ENCODE data around the gene HDGF.

HDGF gene

GRCh38 chr1:156751451-156751756 is at the start of gene HDGF:
TSS of gene HDGF (minus strand) at chr1:156751675. CDS start at chr1:156751429, 246 bp downstream.
- H3K36me3 ChIP-seq (ENCODE audit: control insufficient read depth, insufficient read depth, low read length), result peaks cover 4% of the 10 kb centered on the region; the same call in 1 of the 2 replicates
- peaks cover 42% of the 10 kb centered on the region for H3K4me1 ChIP-seq (ENCODE audit: control insufficient read depth, insufficient read depth, low read length)
- H3K9ac ChIP-seq (ENCODE audit: low read depth, low read length), result peak within 1 kb of the TSS; percentile 94
- no peaks in the 10 kb centered on the region for H3K27me3 ChIP-seq (ENCODE audit: control insufficient read depth, insufficient read depth, low read length)
- peak within 1 kb of the TSS; percentile 100 for H3K27ac ChIP-seq (ENCODE audit: low read depth, low read length)
- H3K9me3 ChIP-seq (ENCODE audit: control insufficient read depth, insufficient read depth, low read length), result no peaks in the 10 kb centered on the region
- H3K4me3 ChIP-seq (ENCODE audit: low read depth, low read length), result peak within 1 kb of the TSS; percentile 96

- no peak overlapping the region for H3K27ac ChIP-seq (ENCODE audit: low read depth, low read length)
Observed at GRCh38 chr1:156797212-156797871, 45.9 kb upstream of the HDGF start.

GRCh38 chr1:156796340-156797097 is 45.0 kb upstream of the HDGF start:
- Histone ChIP-seq H3K27ac (ENCODE audit: low read depth, low read length) (no peak overlapping the region), H3K36me3 (ENCODE audit: control insufficient read depth, insufficient read depth, low read length) (peaks cover 99% of the 10 kb centered on the region), H3K9ac (ENCODE audit: low read depth, low read length) (no peak overlapping the region)

More at GRCh38 chr1:156797212-156797871, 45.9 kb upstream of the HDGF start:
- Histone ChIP-seq H3K9me3 (ENCODE audit: control insufficient read depth, insufficient read depth, low read length) (no peaks in the 10 kb centered on the region), H3K4me3 (ENCODE audit: low read depth, low read length) (no peak overlapping the region), H3K36me3 (ENCODE audit: control insufficient read depth, insufficient read depth, low read length) (peaks cover 94% of the 10 kb centered on the region), H3K27me3 (ENCODE audit: control insufficient read depth, insufficient read depth, low read length) (no peaks in the 10 kb centered on the region), H3K9ac (ENCODE audit: low read depth, low read length) (no peak overlapping the region), H3K4me1 (ENCODE audit: control insufficient read depth, insufficient read depth, low read length) (no peaks in the 10 kb centered on the region)

GRCh38 chr1:156795787-156796186 is 44.3 kb upstream of the HDGF start:
- Histone ChIP-seq H3K9ac (ENCODE audit: low read depth, low read length) (no peak overlapping the region), H3K36me3 (ENCODE audit: control insufficient read depth, insufficient read depth, low read length) (peaks cover 99% of the 10 kb centered on the region), H3K9me3 (ENCODE audit: control insufficient read depth, insufficient read depth, low read length) (no peaks in the 10 kb centered on the region)

More at GRCh38 chr1:156796340-156797097, 45.0 kb upstream of the HDGF start:
- Histone ChIP-seq H3K27me3 (ENCODE audit: control insufficient read depth, insufficient read depth, low read length) (no peaks in the 10 kb centered on the region), H3K4me3 (ENCODE audit: low read depth, low read length) (no peak overlapping the region), H3K4me1 (ENCODE audit: control insufficient read depth, insufficient read depth, low read length) (no peaks in the 10 kb centered on the region), H3K9me3 (ENCODE audit: control insufficient read depth, insufficient read depth, low read length) (no peaks in the 10 kb centered on the region)

GRCh38 chr1:156795374-156795733 is 43.9 kb upstream of the HDGF start:
- peaks cover 99% of the 10 kb centered on the region for H3K36me3 ChIP-seq (ENCODE audit: control insufficient read depth, insufficient read depth, low read length)
- no peaks in the 10 kb centered on the region for H3K9me3 ChIP-seq (ENCODE audit: control insufficient read depth, insufficient read depth, low read length)
- no peak overlapping the region for H3K9ac ChIP-seq (ENCODE audit: low read depth, low read length)
- no peak overlapping the region for H3K4me3 ChIP-seq (ENCODE audit: low read depth, low read length)
- H3K27me3 ChIP-seq (ENCODE audit: control insufficient read depth, insufficient read depth, low read length), result no peaks in the 10 kb centered on the region
- no peaks in the 10 kb centered on the region for H3K4me1 ChIP-seq (ENCODE audit: control insufficient read depth, insufficient read depth, low read length)
- H3K27ac ChIP-seq (ENCODE audit: low read depth, low read length), result no peak overlapping the region

More at GRCh38 chr1:156795787-156796186, 44.3 kb upstream of the HDGF start:
- Histone ChIP-seq H3K4me1 (ENCODE audit: control insufficient read depth, insufficient read depth, low read length) (no peaks in the 10 kb centered on the region), H3K4me3 (ENCODE audit: low read depth, low read length) (no peak overlapping the region), H3K27me3 (ENCODE audit: control insufficient read depth, insufficient read depth, low read length) (no peaks in the 10 kb centered on the region), H3K27ac (ENCODE audit: low read depth, low read length) (no peak overlapping the region)

- Histone ChIP-seq H3K27me3 (ENCODE audit: control insufficient read depth, insufficient read depth, low read length) (no peaks in the 10 kb centered on the region), H3K36me3 (ENCODE audit: control insufficient read depth, insufficient read depth, low read length) (peaks cover 98% of the 10 kb centered on the region), H3K4me3 (ENCODE audit: low read depth, low read length) (no peak overlapping the region), H3K27ac (ENCODE audit: low read depth, low read length) (no peak overlapping the region), H3K9me3 (ENCODE audit: control insufficient read depth, insufficient read depth, low read length) (no peaks in the 10 kb centered on the region), H3K4me1 (ENCODE audit: control insufficient read depth, insufficient read depth, low read length) (no peaks in the 10 kb centered on the region), H3K9ac (ENCODE audit: low read depth, low read length) (no peak overlapping the region)
Observed at GRCh38 chr1:156794506-156795373, 43.3 kb upstream of the HDGF start.

- Histone ChIP-seq H3K4me1 (ENCODE audit: control insufficient read depth, insufficient read depth, low read length) (no peaks in the 10 kb centered on the region), H3K9ac (ENCODE audit: low read depth, low read length) (no peak overlapping the region), H3K4me3 (ENCODE audit: low read depth, low read length) (no peak overlapping the region), H3K36me3 (ENCODE audit: control insufficient read depth, insufficient read depth, low read length) (peaks cover 82% of the 10 kb centered on the region), H3K9me3 (ENCODE audit: control insufficient read depth, insufficient read depth, low read length) (no peaks in the 10 kb centered on the region), H3K27me3 (ENCODE audit: control insufficient read depth, insufficient read depth, low read length) (no peaks in the 10 kb centered on the region), H3K27ac (ENCODE audit: low read depth, low read length) (no peak overlapping the region)
Observed at GRCh38 chr1:156789621-156790318, 38.3 kb upstream of the HDGF start.

- Histone ChIP-seq H3K27ac (ENCODE audit: low read depth, low read length) (no peak overlapping the region), H3K9ac (ENCODE audit: low read depth, low read length) (no peak overlapping the region), H3K27me3 (ENCODE audit: control insufficient read depth, insufficient read depth, low read length) (no peaks in the 10 kb centered on the region), H3K4me1 (ENCODE audit: control insufficient read depth, insufficient read depth, low read length) (no peaks in the 10 kb centered on the region), H3K36me3 (ENCODE audit: control insufficient read depth, insufficient read depth, low read length) (peaks cover 74% of the 10 kb centered on the region), H3K4me3 (ENCODE audit: low read depth, low read length) (no peak overlapping the region), H3K9me3 (ENCODE audit: control insufficient read depth, insufficient read depth, low read length) (no peaks in the 10 kb centered on the region)
Observed at GRCh38 chr1:156788136-156788535, 36.7 kb upstream of the HDGF start.

- Histone ChIP-seq H3K36me3 (ENCODE audit: control insufficient read depth, insufficient read depth, low read length) (peaks cover 74% of the 10 kb centered on the region), H3K27ac (ENCODE audit: low read depth, low read length) (no peak overlapping the region), H3K4me3 (ENCODE audit: low read depth, low read length) (no peak overlapping the region)
Observed at GRCh38 chr1:156786640-156787039, 35.2 kb upstream of the HDGF start.

GRCh38 chr1:156785458-156785857 is 34.0 kb upstream of the HDGF start:
- Histone ChIP-seq H3K36me3 (ENCODE audit: control insufficient read depth, insufficient read depth, low read length) (peaks cover 65% of the 10 kb centered on the region), H3K27ac (ENCODE audit: low read depth, low read length) (no peak overlapping the region), H3K4me1 (ENCODE audit: control insufficient read depth, insufficient read depth, low read length) (no peaks in the 10 kb centered on the region), H3K9ac (ENCODE audit: low read depth, low read length) (no peak overlapping the region), H3K9me3 (ENCODE audit: control insufficient read depth, insufficient read depth, low read length) (no peaks in the 10 kb centered on the region), H3K27me3 (ENCODE audit: control insufficient read depth, insufficient read depth, low read length) (no peaks in the 10 kb centered on the region), H3K4me3 (ENCODE audit: low read depth, low read length) (no peak overlapping the region)

More at GRCh38 chr1:156786640-156787039, 35.2 kb upstream of the HDGF start:
- H3K9ac ChIP-seq (ENCODE audit: low read depth, low read length), result no peak overlapping the region
- H3K4me1 ChIP-seq (ENCODE audit: control insufficient read depth, insufficient read depth, low read length), result no peaks in the 10 kb centered on the region
- H3K9me3 ChIP-seq (ENCODE audit: control insufficient read depth, insufficient read depth, low read length), result no peaks in the 10 kb centered on the region
- H3K27me3 ChIP-seq (ENCODE audit: control insufficient read depth, insufficient read depth, low read length), result no peaks in the 10 kb centered on the region

All from HUES48 (cell line).